Right forelimb (tissue), 1 donor: ENCODE data around the gene RRP12.
"Not testable (repeated sequence)": the region's sequence is repeated elsewhere in the genome, so short reads cannot be mapped to it uniquely, and the experiment has no call there.

Experiments
- DNase-seq: peaks from one replicate; pipeline ENCODE4 v3.0.0-alpha.2; 2018

Gene RRP12

DNA sequence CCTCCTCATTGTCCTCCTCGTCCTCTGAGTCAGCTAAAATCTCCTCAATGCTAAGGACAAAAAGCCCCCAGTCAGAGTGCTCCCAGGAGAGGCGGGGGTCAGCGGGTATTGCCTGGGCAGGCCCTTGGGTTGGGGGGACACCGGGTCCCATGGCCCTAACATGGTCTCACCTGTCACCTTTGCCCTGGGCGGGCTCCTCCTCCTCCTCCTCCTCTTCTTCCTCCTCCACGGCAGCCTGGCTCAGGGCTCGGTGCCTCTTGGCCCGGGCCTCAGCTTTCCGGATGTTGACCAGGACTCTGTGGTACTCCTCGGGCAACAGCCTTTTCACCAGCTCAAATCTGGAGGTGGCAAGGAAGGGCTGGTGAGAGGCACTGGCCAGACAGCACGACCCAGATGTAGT lies 34.6 kb downstream of the RRP12 start:
- no peak for DNase-seq

GRCh38 chr10:97365761-97366351 lies 35.3 kb downstream of the RRP12 start:
- no peak for DNase-seq

DNA sequence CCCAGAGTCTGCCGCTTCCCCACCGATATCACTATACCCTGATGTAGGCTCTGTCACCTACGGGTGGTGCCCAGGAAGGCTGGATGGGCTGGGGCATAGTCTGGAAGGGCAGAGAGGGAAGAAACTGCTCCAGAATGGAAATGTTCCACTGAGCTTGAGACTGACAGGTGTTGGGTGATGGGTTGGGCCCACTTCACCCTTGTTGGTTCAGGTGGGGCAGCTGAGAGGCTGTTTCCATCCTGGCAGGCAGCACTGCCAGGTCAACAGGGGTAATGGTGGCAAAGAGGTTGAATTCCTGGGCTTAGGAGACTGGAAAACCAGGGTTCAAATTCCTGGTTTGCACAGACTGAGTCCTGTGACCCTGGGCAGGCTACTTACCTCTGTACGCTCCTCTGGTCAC lies 38.1 kb downstream of the RRP12 start:
- DNase-seq = no peak

DNA sequence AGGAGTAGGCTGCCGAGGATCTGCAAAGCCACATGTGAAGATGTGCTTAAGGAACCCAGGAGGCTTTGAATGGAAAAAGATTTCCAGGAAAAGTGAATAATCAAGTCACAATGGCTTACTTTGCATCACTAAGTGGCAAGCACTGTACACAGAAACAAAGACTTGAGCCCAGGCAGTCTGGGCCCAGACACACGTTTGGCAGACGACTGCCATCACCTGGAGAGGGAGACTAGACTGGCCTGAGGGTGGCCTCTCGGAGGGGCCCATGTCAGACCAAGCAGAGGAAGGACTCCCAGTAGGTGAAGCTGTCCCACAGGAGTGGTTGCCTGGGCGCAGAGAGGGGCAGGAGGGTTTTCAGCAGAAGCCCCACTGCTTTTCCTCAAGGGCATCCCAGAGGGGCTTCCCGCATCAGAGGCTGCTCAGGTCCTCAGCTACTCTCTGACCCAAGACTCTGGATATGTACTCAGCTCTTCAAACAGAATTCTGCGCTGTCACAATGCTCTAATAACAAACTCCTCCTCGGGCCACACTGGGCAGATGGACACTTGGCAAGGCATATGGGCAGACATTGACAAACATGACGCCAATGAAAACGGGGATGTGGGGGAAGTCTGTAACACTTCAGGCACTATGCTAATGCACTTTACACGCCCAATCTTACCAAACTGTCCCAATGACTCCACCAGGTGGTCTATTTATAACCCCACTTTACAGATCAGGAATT lies 38.7 kb downstream of the RRP12 start:
- DNase-seq = no peak

- DNase-seq = no peak
Observed at GRCh38 chr10:97361537-97361901, 39.6 kb downstream of the RRP12 start.

DNA sequence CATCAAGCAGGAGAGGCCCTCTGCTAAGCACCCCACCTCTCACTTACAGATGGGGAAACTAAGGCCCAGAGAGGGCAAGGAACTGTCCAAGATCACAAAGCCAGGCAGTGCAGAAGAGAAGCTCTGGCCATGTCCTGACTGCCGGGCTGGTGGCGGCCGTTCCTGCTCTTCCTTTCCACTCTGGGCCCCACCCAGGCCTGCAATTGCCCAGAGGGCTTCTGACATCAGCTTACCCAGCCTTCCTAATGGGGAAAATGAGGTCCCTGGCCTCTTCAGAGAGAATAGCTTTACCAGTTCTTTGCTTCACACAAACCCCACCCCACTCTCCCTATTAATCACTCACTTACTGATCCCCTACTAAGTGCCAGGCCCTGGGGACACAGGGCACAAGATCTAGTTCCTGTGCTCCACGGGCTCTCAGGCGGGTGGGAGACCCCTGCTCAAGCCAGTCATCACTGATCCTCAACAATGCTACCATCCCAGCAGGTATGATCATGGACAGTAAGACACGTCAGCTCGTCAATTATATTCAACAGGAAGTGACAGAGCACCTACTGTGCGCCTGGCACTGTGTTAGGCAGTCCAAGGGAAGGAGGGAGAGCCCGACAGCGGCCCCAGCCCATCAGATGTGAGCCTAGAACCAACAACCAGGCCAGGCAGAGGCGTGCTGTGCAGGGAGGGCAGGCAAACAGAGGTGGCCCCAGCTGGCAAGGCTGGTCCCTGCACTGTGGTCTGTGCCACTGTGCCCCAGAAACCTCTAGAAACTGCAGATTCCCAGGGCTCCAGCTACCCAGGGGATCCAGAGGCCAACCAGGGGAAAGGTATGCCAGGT lies 40.2 kb downstream of the RRP12 start:
- DNase-seq = no peak

- no peak for DNase-seq
Observed at GRCh38 chr10:97358781-97359180, 42.4 kb downstream of the RRP12 start.

DNA sequence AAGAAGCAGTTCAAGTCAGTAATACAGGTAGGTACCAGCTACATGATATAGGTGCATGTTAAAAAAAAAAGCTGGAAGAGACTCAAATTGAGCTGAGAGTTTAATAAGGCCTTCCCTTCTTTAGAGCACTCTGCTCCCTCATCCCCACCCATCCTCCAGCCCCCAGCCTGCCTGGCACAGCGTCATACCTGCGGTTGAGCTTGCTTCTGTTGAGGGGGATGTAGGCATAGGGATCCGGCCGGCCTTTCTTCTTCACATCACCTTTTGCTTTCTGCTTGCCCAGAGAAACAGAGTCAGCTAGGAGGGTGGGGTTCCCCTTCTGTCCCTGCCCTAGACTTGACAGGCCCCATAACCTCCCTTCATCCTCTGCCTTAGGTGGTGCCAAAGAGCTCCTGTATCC lies 42.8 kb downstream of the RRP12 start:
- DNase-seq = no peak

- DNase-seq = no peak
Observed at GRCh38 chr10:97356918-97357317, 44.2 kb downstream of the RRP12 start.

- DNase-seq = no peak
Observed at GRCh38 chr10:97356318-97356914, 44.7 kb downstream of the RRP12 start.

- DNase-seq = peak; percentile 52
Observed at GRCh38 chr10:97355571-97355975, 45.6 kb downstream of the RRP12 start.

DNA sequence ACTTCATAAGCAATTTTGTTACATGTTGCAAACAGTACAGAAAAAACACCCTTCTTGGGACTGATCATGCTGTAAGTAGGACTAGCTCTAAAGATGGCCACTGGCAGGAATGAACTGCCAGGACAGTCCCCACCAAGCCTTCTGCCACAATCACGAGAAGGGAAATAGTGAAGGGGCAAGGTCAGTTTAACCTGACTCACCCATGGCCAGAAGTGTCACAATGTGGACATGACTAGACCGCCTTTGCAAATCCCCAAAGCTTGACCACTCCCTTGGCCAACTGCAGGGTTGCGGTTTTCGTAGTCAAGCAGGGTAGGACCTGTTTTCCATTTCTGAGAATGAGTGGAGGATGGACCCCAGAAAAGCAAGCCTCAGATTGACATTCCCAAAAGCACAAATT lies 47.2 kb downstream of the RRP12 start:
- DNase-seq = no peak

GRCh38 chr10:97349752-97350513 lies 51.2 kb downstream of the RRP12 start:
- DNase-seq = no peak

DNA sequence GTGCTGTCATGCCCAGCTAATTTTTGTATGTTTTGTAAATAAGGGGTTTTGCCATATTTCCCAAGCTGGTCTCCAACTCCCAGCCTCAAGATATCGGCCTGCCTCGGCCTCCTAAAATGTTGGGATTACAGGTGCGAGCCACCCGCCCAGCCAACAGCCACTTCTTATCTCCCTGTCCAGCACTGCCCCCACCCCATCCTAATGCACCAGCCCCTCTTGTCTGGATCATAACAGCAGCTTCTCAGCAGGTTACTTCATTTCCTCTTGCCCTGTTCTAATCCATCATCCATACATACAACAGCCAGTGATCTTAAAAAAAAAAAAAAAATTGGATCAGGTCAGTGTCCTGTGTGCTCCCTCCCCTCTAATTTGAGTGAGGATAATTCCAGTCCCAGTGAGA lies 53.8 kb downstream of the RRP12 start:
- DNase-seq = no peak

DNA sequence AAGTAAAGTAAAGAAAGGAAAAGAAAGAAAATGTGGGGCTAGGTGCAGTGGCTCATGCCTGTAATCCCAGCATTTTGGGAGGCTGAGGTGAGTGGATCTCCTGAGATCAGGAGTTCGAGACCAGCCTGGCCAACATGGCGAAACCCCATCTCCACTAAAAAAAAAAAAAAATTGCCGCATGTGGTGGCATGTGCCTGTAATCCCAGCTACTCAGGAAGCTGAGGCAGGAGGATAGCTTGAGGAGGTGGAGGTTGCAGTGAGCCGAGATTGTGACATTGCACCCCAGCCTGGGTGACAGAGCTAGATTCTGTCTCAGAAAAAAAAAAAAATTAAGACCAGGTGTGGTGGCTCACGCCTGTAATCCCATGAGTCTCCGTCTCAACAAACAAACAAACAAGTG lies 57.5 kb downstream of the RRP12 start:
- DNase-seq = not testable (repeated sequence)

DNA sequence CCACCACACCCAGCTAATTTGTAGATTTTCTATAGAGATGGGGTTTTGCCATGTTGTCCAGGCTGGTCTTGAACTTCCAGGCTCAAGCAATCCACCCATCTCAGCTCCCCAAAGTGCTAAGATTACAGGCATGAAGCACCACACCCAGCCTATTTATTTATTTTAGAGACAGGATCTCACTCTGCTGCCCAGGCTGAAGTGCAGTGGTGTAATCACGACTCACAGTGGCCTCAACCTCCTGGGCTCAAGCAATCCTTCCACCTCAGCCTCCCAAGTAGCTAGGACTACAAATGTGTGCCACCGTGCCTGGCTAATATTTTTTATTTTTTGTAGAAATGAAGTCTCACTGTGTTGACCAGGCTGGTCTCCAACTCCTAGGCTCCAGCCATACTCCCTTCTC lies 59.7 kb downstream of the RRP12 start:
- no peak for DNase-seq

GRCh38 chr10:97338041-97338440 lies 63.1 kb downstream of the RRP12 start:
- DNase-seq = no peak

DNA sequence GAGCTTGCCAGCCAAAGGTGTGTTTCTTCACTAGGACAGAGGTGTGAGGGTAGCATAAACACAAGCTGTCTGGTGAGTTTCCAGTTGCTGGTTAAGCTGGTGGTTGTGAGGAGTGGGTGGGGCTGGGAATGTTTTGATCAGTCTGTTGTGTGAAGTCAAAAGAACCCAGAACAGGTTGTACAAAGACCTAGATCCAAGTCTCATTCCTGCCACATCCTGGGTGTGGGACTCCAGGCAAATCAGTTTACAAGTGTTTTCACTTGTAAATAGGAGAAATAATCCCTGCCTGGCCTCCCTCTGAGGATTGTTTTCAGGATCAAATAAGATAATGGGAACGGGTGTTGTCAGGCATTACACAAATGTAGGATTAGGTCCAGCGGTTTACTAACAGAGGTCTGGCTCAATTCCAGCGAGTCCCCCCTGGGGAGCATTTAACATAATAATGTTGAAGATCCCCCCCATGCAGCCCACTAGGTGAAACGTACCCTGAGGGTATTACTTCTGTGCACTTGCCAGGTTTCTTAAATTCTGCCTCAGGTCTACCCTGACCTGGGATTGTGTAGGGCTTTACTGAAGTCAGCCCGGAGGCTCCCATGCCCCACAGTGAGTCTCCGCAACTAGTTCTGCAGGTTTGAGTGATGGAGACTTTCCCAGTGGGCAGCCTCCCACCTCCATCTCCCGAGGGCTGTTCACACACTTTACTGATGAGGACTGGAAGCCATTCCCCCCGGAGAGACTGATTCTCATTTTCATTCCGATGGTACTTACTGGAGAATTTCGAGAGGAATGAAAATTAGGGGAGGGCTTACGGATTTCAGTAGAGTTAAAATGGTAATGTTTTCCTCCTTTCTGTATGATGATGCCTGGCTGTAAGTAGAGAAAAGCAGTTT lies 64.0 kb downstream of the RRP12 start:
- no peak for DNase-seq

DNA sequence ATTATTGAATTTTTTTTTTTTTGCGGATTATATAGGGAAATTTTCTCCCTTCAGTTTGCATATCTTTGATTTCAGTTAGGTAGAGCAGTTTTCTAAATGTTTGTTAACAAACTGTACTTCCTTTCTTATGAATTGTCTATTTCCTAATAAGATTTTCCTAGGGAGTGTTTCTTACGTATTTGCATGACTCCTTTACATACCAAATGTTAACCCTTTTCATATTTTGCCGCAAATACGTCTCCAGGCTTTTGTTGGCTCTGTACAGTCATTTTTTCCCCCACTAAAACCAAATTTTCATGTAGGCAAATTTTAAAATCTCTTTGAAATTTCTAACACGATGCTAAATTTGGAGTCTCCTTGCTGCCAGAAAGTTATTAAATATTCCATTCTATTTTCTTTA lies 64.7 kb downstream of the RRP12 start:
- no peak for DNase-seq

DNA sequence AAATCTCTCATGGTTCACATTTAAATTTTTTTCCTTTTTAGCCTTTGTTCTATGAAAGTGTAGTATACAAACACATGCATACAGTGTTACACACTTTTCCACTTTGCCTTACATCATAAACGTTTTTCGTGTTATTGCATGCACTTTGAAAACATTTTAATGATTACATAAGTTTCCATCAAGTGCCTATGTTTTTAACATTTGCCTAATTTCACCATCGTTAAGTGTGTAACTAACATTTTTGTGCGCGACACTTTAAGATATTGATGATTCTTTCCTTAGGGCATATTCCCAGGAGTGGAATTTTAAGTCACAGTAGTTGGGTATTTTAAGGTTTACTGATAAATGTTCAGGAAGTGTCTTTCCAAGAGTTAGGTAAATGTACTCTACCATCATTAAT lies 65.1 kb downstream of the RRP12 start:
- no peak for DNase-seq

DNA sequence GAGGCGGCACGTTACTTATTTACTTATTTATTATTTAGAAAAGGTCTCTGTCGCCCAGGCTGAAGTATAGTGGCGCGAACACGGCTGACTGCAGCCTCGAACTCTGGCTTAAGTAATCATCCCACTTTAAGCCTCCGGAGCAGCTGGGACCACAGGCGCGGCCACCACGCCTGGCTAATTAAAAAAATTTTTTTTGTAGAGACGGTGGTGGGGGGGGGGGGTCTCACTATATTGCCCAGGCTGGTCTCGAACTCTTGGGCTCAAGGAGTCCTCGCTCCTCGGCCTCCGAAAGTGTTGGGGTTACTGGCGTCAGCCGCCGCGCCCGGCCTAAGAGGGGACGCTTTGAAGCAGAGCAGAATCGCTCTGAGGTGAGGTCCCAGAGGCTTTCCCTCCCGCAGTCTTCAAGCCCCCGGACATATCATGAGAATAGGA lies 65.9 kb downstream of the RRP12 start:
- no peak for DNase-seq
